ENCODE measurements around the gene MEMO1. TPM values are rescaled to one million over a fixed set of nuclear protein-coding genes. Genes with fewer than 3 reads are reported as not detected.
"Not testable (repeated sequence)": the region's sequence is repeated elsewhere in the genome, so short reads cannot be mapped to it uniquely, and the experiment has no call there.

MEMO1 gene
- total RNA-seq, 1 experiment from 2014 or later: 54.6 TPM

DNA sequence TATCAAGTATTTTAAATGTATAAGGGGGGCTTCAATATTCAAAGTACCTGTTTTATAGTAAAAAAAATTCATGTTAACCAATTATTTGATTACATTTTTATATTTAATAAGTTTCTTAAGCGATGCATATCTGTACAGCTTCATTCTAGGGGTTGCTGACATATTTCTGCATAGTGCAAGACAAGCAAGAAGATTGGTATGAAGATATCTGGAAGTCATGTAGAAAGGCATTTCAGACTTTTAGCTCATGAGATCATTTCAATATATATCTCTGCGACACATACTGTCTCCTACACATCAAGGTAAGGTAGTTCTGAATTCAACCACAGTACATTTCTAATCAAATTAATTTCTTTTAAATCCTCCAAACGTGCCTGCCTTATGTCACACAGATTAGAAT is 73.1 kb downstream of the MEMO1 start:
- H3K4me3 ChIP-seq: no peak overlapping the region
- H3K36me3 ChIP-seq: 0 out of 2 replicates have a peak, but pooled peaks cover 7% of the 10 kb centered on the region
- no peak overlapping the region for H3K27ac ChIP-seq
- H3K9me3 ChIP-seq (replicated peaks): no peaks in the 10 kb centered on the region
- DNase-seq (ENCODE audit: low read depth in 1 of 2, low spot score in 2 of 2): no peak
- no peaks in the 10 kb centered on the region for H3K4me1 ChIP-seq (replicated peaks)
- no peaks in the 10 kb centered on the region for H3K27me3 ChIP-seq (replicated peaks)

DNA sequence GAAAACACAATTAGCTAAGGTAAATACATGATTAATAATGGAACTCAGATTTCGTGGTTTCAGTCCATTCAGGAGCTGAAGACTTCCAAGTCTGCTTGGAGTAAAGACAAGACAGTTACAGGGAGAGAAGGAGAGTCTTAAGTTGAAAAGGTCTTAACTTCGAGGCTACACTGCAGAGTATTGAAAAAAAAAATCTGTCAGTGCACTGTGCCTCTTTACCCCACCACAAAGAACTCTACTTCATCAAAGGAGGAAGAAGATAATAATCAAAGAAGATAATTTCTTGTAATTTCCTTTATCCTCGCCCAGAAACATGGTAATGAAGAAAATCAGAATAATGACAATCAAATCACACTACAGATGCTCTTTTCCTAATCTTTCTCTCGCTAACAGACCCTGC is 75.4 kb downstream of the MEMO1 start:
- no peaks in the 10 kb centered on the region for H3K36me3 ChIP-seq
- no peaks in the 10 kb centered on the region for H3K9me3 ChIP-seq (replicated peaks)
- H3K4me3 ChIP-seq: no peak overlapping the region
- H3K27me3 ChIP-seq (replicated peaks): no peaks in the 10 kb centered on the region
- H3K27ac ChIP-seq: no peak overlapping the region
- H3K4me1 ChIP-seq (replicated peaks): no peaks in the 10 kb centered on the region
- DNase-seq (ENCODE audit: low read depth in 1 of 2, low spot score in 2 of 2): no peak

DNA sequence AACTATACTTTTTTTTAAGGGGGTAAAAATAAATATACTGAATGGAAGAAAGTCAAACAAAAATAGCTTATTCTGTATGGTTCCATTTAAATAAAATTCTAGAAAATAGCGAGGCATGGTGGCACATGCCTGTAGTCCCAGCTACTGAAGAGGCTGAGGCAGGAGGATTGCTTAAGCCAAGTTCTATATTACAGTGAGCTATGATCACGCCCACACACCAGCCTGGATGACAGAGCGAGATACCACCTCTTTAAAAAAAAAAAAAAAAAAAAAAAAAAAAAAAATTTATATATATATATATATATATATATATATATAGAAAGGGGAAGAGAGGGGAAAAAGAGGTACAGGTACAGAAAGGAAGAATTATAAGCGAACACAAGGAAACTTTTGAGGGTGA is 77.7 kb downstream of the MEMO1 start:
- H3K36me3 ChIP-seq: no peaks in the 10 kb centered on the region
- DNase-seq (ENCODE audit: low read depth in 1 of 2, low spot score in 2 of 2): no peak
- H3K27me3 ChIP-seq (replicated peaks): no peaks in the 10 kb centered on the region
- H3K4me1 ChIP-seq (replicated peaks): no peaks in the 10 kb centered on the region
- no peak overlapping the region for H3K4me3 ChIP-seq
- H3K27ac ChIP-seq: no peak overlapping the region
- H3K9me3 ChIP-seq (replicated peaks): no peaks in the 10 kb centered on the region

DNA sequence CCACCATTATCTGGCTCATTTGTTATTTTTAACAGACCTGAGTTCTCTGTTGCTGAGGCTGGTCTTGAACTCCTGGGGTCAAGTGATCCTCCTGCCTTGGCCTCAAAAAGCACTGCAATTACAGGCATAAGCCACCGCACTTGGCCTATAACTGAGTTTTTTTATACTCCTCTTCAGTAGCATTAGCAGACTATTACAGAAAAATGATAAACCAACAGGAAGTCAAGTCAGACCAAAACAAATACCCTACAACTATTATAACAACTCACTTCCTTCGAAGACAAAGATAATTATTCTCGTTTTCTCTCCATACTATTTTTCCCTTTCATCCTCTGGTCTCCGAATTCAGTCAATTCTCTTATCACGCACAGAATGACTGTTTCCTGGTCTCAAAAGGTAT is 78.2 kb downstream of the MEMO1 start:
- DNase-seq (ENCODE audit: low read depth in 1 of 2, low spot score in 2 of 2): no peak
- H3K27me3 ChIP-seq (replicated peaks): no peaks in the 10 kb centered on the region
- no peak overlapping the region for H3K27ac ChIP-seq
- H3K4me1 ChIP-seq (replicated peaks): no peaks in the 10 kb centered on the region
- H3K4me3 ChIP-seq: no peak overlapping the region
- H3K36me3 ChIP-seq: no peaks in the 10 kb centered on the region
- no peaks in the 10 kb centered on the region for H3K9me3 ChIP-seq (replicated peaks)

DNA sequence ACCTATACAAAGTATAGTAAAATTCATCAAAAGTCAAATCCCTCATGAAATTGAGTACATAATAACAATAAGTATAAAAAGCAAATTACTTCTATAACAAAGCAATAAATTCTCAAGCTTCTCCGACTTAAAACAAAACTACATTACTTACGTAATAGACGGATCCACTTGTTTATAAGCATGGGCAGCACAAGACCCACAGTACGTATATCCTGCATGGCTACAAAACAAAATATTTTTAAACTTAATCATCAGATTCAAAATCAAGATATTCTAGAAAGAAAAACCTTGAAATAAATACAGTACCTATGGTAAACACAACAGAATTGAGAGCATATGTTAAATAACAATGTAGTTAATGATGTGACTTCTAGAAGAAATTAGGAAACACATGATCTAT is 78.9 kb downstream of the MEMO1 start:
- H3K36me3 ChIP-seq: no peaks in the 10 kb centered on the region; the same call in 1 of the 2 replicates
- no peak for DNase-seq (ENCODE audit: low read depth in 1 of 2, low spot score in 2 of 2)
- no peaks in the 10 kb centered on the region for H3K4me1 ChIP-seq (replicated peaks)
- no peak overlapping the region for H3K4me3 ChIP-seq
- no peak overlapping the region for H3K27ac ChIP-seq
- H3K27me3 ChIP-seq (replicated peaks): no peaks in the 10 kb centered on the region
- H3K9me3 ChIP-seq (replicated peaks): no peaks in the 10 kb centered on the region

DNA sequence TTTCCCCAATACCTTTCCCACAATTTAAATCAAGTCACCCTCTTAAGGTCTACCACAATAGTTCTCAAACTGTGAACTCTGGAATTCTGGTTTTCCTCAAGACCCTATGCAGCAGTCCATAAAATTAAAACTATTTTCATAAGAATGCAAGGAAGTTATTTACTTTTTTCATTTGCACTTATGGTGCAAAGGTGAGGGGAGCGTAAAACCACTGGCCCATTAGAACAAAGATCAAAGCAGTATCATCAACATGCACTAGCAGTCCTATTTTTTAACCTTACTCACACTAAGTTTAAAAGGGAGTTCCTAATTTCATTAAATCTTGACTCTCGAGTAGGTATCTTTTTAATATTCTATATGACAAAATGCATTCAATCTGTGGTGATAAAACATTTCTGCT is 85.3 kb downstream of the MEMO1 start:
- Histone ChIP-seq H3K4me3 (no peak overlapping the region), H3K36me3 (no peaks in the 10 kb centered on the region; the same call in 1 of the 2 replicates), H3K27me3 (replicated peaks) (no peaks in the 10 kb centered on the region), H3K9me3 (replicated peaks) (no peaks in the 10 kb centered on the region), H3K4me1 (replicated peaks) (no peaks in the 10 kb centered on the region), H3K27ac (no peak overlapping the region)
- no peak for DNase-seq (ENCODE audit: low read depth in 1 of 2, low spot score in 2 of 2)

DNA sequence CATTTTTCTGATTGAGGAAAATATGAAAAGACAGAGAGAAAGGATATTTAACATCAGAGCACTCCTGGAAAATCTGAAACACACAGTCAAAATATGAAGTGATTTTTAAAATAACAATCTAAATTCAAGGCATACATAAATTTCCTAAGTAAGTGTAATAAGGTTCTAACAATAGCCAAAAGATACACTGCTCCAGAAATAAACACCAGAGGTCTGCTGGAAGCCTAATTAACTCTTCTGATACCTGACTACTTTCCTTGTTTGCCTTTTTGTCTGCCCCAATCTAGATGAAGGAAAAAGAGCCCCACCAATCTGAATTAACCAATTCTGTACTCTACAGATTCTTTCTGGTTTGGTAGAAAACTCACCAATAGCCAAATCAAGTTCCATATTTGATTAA is 87.1 kb downstream of the MEMO1 start:
- Histone ChIP-seq H3K9me3 (replicated peaks) (no peaks in the 10 kb centered on the region), H3K36me3 (no peaks in the 10 kb centered on the region; the same call in 1 of the 2 replicates), H3K27ac (no peak overlapping the region), H3K27me3 (replicated peaks) (no peaks in the 10 kb centered on the region), H3K4me1 (replicated peaks) (no peaks in the 10 kb centered on the region), H3K4me3 (no peak overlapping the region)
- no peak for DNase-seq (ENCODE audit: low read depth in 1 of 2, low spot score in 2 of 2)

DNA sequence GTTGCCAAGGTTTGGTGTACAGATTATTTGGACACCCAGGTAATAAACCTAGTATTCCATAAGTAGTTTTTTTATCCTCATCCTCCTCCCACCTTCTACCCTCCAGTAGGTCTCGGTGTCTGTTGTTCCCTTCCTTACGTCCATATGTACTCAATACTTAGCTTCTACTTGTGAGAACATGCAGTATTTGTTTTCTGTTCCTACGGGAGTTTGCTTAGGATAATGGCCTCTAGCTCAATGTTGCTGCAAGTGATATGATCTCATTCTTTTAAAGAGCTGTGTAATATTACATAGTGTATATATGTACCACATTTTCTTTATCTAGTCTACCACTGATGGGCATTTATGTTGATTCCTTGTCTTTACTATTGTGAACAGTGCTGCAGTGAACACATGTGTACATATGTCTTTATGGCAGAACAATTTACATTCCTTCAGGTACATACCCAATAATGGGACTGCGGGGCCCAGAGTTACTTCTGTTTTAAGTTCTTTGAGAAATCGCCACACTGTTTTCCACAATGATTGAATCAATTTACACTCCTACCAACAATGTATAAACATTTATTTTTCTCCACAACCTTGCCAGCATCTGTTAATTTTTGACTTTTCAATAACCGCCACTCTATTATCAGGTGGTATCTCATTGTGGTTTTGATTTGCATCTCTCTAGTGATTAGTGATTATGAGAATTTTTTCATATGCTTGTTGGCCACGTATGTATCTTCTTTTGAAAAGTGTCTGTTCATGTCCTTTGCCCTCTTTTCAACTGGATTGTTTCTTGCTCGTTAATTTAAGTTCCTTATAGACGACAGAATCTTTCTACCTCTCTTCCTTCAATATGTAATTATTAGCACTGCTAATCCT is 88.0 kb downstream of the MEMO1 start:
- no peak overlapping the region for H3K27ac ChIP-seq
- no peaks in the 10 kb centered on the region for H3K9me3 ChIP-seq (replicated peaks)
- no peaks in the 10 kb centered on the region for H3K27me3 ChIP-seq (replicated peaks)
- no peak for DNase-seq (ENCODE audit: low read depth in 1 of 2, low spot score in 2 of 2)
- H3K4me1 ChIP-seq (replicated peaks): no peaks in the 10 kb centered on the region
- no peak overlapping the region for H3K4me3 ChIP-seq
- H3K36me3 ChIP-seq: no peaks in the 10 kb centered on the region; the same call in 1 of the 2 replicates

DNA sequence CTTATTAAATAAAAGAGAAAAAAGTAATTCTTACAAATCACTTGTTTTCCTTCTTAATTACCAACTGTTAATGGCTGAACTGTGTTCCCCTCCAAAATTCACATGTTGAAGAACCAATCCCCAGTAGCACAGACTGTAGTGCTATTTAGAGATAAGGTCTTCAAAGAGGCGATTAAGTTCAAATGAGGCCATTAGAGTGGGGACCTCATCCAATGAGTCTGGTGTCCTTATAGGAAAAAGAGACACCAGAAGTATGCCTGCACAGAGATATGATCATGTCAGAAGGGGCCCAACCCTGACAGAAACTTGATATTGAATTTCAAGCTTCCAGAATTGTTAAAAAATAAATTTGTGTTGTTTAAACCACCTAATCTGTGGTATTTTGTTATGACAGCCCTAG is 89.8 kb downstream of the MEMO1 start:
- DNase-seq (ENCODE audit: low read depth in 1 of 2, low spot score in 2 of 2): no peak
- Histone ChIP-seq H3K4me1 (replicated peaks) (no peaks in the 10 kb centered on the region), H3K27me3 (replicated peaks) (no peaks in the 10 kb centered on the region), H3K4me3 (no peak overlapping the region), H3K36me3 (no peaks in the 10 kb centered on the region), H3K9me3 (replicated peaks) (no peaks in the 10 kb centered on the region), H3K27ac (no peak overlapping the region)

DNA sequence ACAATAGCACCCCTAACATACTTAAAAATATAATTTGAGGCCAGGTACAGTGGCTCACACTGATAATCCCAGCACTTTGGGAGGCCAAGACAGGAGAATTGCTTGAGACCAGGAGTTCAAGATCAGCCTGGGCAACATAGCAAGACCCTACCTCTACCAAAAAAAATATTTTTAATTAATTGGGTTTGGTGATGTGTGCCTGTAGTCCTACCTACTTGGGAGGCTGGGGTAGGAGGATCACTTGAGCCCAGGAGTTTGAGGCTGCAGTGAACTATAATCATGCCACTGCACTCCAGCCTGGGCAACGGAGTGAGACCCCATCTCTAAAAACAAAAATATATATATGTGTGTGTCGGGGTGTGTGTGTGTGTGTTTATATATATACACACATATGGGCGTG is 91.3 kb downstream of the MEMO1 start:
- no peak overlapping the region for H3K4me3 ChIP-seq
- no peak for DNase-seq (ENCODE audit: low read depth in 1 of 2, low spot score in 2 of 2)
- no peaks in the 10 kb centered on the region for H3K9me3 ChIP-seq (replicated peaks)
- H3K27me3 ChIP-seq (replicated peaks): no peaks in the 10 kb centered on the region
- no peaks in the 10 kb centered on the region for H3K4me1 ChIP-seq (replicated peaks)
- no peaks in the 10 kb centered on the region for H3K36me3 ChIP-seq
- H3K27ac ChIP-seq: no peak overlapping the region

DNA sequence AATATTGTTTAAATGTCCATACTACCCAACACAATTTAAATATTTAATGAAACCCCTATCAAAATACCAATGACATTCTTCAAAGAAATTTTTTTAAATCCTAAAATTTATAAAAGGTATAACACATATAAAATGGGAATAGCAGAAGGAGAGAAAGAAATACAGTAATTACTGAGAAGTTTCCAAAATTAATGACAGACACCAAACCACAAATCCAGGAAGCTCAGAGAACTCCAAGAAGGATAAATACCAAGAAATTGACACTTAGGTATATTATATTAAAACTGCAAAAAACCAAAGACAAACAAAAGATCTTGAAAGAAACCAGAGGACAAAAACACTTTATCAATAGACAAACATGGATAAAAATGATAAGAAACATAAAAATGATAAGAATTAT is 101.1 kb downstream of the MEMO1 start:
- Histone ChIP-seq H3K27ac (no peak overlapping the region), H3K4me1 (replicated peaks) (no peaks in the 10 kb centered on the region), H3K9me3 (replicated peaks) (no peaks in the 10 kb centered on the region), H3K36me3 (peaks cover 6% of the 10 kb centered on the region), H3K27me3 (replicated peaks) (no peaks in the 10 kb centered on the region), H3K4me3 (no peak overlapping the region)
- no peak for DNase-seq (ENCODE audit: low read depth in 1 of 2, low spot score in 2 of 2)

DNA sequence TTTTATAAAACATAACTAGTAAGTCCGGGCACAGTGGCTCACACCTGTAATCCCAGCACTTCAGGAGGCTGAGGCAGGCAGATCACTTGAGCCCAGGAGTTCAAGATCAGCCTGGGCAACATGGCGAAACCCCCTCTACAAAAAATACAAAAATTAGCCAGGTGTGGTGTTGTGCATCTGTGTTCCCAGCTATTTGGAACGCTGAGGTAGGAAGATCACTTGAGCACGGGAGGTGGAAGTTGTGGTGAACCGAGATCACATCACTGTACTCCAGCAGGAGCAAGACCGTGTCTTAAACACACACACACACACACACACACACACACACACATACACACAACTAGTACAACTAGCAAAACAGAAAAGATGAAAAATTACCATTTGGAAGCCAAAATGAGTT is 103.3 kb downstream of the MEMO1 start:
- H3K27ac ChIP-seq; H3K4me3 ChIP-seq; H3K4me1 ChIP-seq (replicated peaks): not testable (repeated sequence)

DNA sequence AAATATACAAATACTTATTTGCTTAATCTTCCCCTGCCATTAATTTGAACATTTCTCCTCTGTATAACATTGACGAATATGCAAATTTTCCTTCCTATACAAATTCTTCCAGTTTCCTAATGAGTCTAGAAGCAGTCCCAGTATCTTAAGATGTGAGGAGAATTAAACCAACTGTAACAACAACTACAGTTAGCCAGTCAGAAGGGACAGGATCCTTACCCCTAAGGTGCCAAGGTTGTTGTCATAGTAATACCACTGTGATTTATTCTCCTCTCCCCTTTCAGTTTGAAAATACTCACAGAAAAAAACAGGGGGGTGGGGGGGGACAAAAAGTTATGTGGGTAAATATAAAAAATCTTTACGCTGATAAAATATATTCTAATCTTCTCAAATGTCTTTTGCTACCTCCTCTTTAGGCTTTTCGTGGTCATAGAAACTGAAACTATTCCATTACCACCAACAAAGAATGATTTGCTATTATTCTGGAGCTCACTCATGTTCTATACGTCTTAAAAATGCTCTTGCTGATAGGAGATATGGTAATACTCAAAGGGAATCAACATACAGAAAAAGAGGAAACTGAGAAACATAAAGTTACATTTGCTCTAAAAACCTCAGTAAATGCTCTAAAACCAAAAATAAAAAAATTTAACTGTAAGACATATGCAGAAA is 107.6 kb downstream of the MEMO1 start:
- Histone ChIP-seq H3K36me3 (peaks cover 10% of the 10 kb centered on the region), H3K9me3 (replicated peaks) (no peaks in the 10 kb centered on the region), H3K4me3 (no peak overlapping the region), H3K4me1 (replicated peaks) (no peaks in the 10 kb centered on the region), H3K27me3 (replicated peaks) (no peaks in the 10 kb centered on the region), H3K27ac (no peak overlapping the region)
- DNase-seq (ENCODE audit: low read depth in 1 of 2, low spot score in 2 of 2): no peak

More for the DNA sequence above, 103.3 kb downstream of the MEMO1 start:
- not testable (repeated sequence) for DNase-seq (ENCODE audit: low read depth in 1 of 2, low spot score in 2 of 2); H3K36me3 ChIP-seq; H3K27me3 ChIP-seq (replicated peaks); H3K9me3 ChIP-seq (replicated peaks)

DNA sequence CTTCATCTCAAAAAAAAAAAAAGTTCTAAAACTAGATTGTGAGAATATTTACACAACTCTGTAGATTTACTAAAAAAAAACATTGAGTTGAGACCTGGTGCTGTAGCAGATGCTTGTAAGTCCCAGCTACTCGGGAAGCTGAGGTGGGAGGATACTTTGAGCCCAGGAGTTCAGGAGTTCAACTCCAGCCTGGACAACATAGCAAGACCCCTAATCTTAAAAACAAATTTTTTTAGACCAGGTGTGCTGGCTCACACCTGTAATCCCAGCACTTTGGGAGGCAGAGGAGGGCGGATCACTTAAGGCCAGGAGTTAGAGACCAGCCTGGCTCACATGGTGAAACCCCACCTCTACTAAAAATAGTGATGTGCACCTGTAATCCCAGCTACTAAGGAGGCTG is 108.9 kb downstream of the MEMO1 start:
- Histone ChIP-seq H3K9me3 (replicated peaks) (no peaks in the 10 kb centered on the region), H3K27me3 (replicated peaks) (no peaks in the 10 kb centered on the region), H3K36me3 (peaks cover 20% of the 10 kb centered on the region), H3K4me3 (no peak overlapping the region), H3K27ac (no peak overlapping the region), H3K4me1 (replicated peaks) (no peaks in the 10 kb centered on the region)
- DNase-seq (ENCODE audit: low read depth in 1 of 2, low spot score in 2 of 2): no peak

Measured in SJSA1 (cell line).